ENCODE measurements around the gene SLC38A11.

SLC38A11 gene

DNA sequence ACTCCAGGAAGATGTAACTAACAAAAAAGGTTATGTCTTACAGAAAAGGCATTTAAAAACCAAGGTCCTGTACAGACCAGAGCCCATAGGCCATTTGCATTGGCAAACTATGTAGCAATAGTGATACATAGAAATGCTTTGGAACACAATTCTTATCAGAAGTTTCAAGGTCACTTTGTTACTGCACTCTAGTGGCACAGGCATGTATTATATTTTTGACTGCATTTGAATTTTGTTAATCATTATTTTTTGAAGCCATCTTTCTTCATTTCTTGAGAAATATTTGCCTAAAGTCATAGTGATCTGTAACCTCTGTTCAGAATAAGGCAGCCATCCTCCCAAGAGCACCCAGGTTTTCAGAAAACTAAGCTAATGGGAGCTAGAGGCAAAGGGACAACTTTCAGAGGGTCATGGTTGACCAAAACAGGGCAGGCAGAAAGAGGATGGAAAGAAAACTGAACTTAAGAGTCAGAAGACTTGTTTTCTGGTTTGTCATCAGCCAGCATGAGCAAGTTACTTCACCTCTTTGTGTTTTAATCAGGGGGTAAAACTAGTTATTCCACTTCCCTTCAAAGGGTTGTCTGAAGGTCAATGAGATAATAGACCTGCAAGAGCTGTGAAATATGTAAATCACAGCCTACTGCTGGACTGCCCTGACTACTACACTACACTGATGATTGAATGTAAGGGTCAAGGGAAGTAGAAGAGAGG is 41.5 kb downstream of the SLC38A11 start:
- DNase-seq (ENCODE audit: low read depth), result no peak

DNA sequence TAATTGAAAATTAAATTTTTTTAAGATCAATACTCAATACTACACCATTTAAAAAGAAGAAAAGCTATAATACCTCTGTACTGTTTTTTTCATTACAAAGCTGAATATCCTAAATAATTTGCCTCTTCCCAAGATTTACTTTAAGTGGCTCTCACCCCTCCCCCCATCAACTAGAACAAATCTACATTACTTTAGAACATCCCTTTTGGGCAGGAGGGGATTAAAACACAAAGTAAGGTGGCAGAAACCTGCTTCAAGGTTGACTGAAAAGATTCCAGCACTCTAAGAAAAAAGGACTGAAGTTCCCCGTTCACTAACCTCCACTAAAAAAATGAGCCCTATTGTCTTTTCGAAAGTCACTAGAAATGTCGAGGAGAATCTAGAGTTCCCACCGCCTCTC is 42.3 kb downstream of the SLC38A11 start:
- DNase-seq (ENCODE audit: low read depth), result no peak

DNA sequence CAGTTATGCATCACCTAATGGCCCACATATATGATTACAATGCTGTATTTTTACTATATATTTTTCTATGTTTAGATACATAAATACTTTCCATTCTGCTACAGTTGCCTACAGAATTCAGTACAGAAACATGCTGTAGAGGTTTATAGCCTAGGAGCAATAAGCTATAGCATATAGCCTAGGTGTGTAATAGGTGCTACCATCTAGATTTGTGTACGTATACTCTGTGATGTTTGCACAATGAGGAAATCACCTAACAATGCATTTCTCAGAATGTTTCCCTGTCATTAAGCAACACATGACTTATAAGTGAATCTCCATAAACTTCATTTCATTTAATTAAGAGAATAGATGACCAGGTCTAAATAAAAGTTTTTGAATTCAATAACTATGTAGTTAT is 43.5 kb downstream of the SLC38A11 start:
- DNase-seq (ENCODE audit: low read depth), result no peak

DNA sequence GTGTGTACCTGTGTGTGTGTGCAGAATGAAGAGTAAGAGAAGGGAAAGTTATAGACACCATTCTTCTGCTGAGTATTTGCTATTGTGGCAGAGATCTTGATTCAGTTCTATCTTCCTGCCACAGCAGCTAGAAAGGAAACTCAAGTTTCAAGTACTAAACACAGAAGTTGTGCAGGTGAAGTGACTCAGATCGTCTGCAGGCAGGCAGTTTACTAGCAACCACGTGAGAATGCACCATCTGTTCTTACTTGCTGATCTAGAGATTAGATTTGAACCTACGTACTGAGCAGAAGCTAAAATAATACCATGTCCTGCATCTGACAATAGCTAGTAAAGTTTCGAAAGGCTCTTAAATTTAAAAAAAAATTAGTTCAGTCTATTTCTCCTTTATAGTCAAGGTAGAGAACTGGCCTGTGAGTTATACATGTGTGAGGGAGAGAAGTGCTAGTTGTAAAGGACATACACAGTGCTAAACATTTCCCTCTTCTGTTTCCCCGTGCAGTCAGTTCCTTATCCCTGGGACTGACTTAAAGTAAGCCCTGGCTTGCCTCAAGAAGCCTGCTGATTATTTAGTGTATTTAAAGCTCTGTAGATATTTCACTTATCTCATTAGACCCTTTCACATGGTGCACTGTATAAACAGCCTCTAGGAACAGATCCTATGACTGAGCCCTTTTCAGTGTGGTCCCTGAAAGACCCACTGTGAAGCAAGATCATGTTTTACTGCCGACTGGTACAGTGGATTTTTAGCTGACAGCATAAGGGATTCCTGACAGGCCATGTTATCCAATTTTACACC is 45.0 kb downstream of the SLC38A11 start:
- DNase-seq (ENCODE audit: low read depth), result no peak

DNA sequence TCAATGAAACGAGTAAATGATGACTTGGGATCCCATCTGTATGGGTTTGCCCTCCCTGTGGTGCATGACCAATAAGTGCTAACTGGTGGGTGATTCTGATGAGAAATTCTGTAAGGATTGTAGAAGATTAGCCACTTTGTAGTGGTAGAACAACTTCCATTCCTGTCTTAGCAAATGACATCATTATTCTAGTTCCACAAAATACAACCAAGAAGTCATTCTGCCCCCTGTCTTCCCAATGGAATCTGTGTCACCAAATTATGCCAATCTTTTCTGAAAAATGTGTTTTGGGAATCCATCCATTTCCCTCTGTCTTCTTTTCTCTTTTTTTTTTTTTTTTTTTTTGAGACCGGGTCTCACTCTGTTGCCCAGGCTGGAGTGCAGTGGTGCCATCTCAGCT is 48.4 kb downstream of the SLC38A11 start:
- DNase-seq (ENCODE audit: low read depth), result no peak

DNA sequence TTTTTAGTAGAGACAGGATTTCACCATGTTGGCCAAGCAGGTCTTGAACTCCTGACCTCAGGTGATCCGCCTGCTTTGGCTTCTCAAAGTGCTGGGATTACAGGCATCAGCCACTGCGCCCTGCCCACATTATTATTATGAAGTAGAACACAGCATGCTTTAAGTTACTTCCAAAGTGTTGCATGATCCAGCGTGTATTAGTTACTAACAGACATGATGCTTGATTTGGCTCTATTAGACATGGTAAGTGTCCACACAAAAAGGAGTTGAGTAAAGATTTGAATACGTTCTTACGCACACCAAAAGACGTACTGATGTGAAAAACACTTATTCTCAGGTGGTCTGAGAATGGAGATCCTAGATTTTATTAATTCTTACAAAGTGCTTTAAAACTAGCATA is 50.0 kb downstream of the SLC38A11 start:
- no peak for DNase-seq (ENCODE audit: low read depth)

DNA sequence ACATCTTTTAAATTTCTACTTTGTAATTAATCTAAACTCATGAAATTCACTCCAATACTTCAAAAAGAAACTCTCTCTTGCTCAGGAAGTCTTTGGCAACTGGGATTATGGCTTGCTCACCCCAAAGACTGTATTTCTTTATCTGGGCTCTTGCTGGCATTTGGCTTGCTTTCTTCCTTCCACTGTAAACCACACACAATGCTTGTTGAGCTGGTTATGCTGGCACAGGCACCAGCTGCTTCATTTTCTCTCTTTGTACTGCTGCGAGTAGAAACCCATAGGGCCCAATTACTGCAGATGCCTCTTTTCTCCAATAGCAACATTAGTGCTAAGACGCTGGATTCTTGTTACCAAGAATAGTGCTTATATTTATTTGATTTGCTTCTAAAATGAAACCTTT is 51.4 kb downstream of the SLC38A11 start:
- DNase-seq (ENCODE audit: low read depth), result no peak

DNA sequence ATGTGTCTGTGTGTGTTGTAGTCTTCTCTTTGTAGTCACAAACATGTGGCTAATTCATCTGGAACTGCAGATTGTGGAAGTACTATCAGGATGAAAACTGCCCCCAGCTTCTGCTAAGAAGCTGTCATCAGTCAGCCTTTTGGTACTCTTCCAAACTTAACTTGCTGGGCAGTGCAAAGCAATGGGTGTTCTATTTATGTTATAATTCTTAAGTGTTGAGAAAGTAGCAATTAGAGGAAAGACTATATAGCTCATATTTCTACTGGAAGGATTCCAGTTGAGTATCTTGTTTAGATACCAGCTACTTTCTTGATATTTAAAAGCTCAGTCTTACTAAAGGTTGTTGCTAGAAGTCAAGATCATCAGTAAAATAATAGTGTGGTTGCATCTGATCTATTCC is 52.1 kb downstream of the SLC38A11 start:
- no peak for DNase-seq (ENCODE audit: low read depth)

DNA sequence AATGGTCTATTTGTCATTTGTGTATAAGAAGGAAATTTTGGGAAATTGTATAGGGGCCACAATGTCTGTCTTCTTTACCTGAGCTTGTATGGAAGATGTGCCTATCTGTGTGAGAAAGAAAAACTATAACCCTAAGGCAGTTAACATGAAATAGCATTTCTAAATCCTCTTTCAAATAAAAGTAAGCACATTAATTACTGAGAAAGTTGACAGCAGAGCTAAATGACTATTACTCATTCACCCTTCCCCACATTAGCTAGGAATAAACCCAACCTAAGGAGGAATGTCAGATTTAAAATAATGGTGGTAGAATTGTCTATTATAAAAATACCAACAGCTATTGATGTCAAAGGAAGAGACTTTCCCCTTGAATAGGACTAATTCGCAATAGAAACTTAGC is 56.2 kb downstream of the SLC38A11 start:
- no peak for DNase-seq (ENCODE audit: low read depth)

DNA sequence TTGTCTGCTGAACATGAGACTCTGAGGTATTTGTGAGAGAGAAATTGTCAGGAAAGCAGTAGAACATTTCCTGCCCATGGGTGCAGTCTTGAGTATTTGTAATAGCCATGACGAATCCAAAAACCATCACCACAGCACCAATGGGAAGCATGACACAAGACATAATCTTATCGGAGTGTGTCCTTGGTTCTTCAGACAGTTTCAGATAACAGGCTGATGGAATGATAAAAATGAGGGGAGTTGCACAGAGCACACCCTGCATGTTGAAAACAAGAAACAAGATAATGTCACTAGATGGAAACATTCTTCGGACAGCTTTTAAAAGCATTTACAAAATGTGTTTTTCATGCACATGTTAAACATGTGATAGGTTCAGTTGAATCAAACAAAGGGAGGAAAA is 56.9 kb downstream of the SLC38A11 start:
- no peak for DNase-seq (ENCODE audit: low read depth)

DNA sequence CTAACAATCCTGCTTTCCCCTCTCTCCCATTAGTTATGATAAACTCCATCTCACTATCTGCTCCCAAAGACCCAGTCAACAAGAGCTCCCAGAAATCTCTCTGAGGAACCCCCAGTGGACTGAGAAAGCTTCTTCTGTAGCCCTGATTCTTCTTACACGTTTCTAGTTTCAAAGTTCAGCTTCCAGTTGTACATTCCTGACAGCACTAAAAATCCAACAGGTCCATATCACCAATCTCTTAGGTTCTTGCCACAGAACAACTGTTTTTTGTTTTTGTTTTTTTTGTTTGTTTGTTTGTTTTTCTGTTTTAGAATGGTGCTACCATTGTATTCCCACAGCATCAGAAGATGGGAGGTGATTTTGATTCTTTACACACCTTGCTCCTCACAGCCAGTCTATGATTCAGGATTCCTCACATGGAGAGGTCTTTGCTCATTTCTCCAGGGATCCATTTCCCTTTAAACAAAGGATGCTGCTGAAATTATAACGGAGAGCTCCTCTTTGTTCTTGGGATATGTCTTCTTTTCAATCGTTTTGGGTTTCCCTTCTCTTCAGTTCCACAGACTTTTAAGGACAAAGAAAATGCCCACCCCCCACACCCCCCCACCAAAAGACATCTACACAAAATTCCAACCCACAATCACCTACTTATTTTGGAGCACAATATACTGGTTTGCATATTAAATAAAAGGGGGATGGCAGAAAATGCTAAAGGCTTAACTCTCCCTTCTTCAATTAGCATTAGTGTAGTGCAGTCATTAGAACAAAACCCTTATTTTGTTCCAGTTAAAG is 57.7 kb downstream of the SLC38A11 start:
- DNase-seq (ENCODE audit: low read depth), result no peak

DNA sequence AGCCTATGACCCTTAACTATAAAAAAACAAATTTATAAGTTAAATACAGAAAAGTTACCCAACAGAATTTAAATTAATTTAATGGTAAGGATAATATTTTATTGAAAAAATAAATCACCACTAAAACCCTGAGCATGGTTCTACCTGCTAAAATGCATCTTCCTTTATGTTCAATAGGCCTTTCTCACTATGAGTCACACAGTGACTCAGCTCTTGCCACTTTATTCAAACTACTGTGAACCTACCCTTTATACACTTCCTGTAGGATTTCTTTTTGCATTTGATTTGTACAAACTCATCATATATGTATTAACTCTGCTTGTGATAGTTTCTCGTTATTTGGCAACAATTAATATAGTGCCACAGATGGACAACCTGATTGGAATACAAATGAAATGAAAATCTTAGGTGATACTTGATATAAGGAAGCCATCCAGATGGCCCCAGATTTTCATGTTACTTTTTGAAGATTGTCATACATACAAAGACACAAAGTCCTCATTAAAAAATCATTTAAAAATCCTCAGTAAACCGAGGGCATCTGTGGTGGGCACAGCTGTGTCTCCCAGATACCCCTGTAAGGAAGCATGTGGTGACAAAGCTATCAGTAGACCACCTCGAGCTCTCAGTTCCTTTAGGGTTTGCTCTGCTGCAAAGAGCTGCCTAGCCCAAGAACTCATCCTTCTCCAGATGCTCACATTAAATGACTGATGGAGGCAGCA is 58.5 kb downstream of the SLC38A11 start:
- DNase-seq (ENCODE audit: low read depth), result no peak

DNA sequence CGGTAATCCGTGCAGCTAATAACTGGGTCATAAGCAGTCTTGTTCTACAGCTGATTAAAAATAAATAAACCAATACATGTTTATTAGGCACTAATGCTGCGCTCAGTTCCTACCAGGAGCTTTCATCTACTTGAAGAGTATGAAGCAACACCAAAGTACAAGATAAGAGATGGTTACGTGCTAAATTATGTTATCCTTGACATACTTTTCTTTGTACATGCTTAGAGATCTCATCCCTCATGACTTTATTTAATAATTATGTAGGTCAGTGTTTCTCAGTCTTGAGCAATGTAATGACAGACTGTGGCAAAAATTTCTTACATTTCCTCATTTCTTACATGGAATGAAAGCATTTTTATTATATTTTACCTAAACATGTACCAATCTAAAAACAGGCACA is 59.1 kb downstream of the SLC38A11 start:
- DNase-seq (ENCODE audit: low read depth), result no peak

DNA sequence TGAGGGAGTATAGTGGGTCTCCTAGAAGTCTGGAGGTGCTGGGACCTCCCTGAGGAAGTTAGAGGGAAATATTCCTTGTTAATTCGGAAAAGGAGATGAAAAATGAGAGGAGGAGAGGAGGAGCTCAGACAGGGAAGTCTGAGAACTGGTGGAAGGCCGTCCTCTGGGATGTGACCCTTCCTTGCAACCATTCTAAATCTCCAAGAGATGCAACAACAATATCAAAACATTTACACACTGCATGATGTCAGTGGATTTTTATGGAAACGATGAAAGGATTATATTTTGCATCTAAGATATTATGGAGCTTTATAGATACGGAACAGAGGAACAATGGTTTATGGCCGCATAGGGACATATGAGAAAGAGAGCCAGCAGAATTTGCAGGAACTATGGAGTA is 63.9 kb downstream of the SLC38A11 start:
- no peak for DNase-seq (ENCODE audit: low read depth)

DNA sequence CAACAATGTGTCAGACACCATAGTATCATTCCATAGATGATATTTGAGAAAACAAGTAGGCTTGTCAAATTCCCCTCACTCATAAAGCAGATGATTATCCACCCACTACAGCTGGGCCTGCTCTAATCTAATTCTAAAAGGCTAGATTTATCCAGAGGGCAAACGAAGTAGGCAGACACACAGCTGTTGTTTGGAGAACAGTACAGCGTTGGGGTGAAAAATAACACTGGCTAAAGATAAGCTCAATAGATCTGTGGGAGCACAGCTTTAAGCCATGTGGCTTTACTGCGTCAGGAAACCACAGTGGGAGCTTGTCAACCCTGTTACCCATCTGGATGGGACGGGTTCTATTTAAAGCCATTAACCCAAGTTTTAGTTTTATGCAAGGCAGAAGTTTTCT is 64.8 kb downstream of the SLC38A11 start:
- no peak for DNase-seq (ENCODE audit: low read depth)

DNA sequence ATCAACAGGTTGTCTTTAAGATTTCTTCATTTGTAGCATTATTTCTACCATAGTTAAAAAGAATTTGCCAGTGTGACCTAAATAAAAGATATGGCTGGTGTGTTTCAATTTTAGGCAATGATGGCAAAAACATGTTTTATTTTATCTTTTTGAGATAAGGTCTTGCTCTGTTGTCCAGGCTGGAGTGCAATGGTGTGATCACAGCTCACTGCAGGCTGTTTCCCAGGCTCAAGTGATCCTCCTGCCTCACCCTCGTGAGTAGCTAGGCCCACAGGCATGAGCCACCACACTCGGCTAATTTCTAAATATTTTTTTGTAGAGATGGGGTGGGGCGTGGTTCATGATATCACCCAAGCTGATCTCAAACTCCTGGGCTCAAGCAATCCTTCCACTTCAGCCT is 66.7 kb downstream of the SLC38A11 start:
- DNase-seq (ENCODE audit: low read depth), result no peak

DNA sequence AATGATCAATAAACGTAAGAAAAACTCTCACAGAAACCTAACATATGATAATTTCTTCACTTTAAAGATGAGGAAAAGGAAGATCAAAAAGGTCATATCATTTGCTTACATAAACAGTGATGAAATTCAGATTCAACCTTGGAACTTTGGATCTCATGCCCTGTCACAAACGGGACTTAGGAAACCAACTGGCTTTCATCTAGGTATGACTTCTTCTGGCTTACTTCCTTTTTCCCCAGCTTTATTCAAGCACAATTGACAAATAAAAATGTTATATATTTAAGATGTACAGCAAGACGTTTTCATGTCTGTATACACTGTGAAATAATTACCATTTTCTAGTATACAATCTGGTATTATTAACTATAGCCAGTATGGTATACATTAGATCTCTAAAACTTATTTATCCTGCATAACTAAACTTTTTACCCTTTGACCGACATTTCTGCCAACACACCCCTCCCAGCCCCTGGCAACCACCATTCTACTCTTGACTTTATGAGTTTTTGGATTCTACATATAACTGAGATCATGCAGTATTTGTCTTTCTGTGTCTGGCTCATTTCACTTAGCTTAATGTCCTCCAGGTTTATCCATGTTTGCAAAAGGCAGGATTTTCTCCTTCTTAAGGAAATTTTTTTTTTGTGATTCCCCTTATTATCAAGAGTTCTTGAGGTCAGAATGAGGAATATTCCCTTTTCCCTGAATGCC is 67.7 kb downstream of the SLC38A11 start:
- no peak for DNase-seq (ENCODE audit: low read depth)

DNA sequence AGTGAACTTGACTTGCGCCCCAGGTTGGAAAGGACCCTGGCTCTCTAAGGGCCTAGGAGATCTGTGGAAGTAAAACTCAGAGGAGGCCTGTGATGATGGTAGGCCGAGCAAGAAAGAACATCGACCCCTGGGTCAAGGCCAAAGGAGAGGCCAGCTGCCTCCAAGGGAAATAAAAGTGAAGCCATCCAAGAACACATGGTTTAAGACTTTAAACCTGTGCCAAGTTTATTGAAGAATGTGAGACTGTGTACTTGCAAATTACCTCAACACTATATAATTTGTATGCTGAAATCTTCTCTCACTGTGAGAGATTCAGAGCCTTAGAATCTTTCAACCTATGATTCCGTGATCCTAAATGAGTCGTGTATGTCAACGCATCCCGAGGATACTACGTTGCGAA is 73.0 kb downstream of the SLC38A11 start:
- no peak for DNase-seq (ENCODE audit: low read depth)

DNA sequence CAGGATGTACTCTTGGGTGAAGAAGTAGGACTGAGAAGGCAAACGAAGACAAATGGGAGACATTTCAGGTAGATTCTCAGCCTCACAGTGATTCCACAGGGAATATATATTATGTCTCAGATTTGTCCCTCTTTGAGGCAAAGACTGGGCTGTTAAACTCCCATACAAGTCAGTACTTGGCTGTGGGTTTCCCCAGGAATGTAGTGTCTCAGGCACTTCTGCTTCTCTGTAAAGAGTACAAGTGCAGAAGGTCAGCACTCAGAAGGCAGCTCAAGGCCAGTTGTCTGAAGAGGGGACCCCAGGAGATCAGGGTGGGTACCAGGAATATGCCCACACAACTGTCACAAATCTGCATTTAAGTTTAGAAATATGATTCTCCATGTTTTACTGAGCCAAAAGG is 73.8 kb downstream of the SLC38A11 start:
- no peak for DNase-seq (ENCODE audit: low read depth)

DNA sequence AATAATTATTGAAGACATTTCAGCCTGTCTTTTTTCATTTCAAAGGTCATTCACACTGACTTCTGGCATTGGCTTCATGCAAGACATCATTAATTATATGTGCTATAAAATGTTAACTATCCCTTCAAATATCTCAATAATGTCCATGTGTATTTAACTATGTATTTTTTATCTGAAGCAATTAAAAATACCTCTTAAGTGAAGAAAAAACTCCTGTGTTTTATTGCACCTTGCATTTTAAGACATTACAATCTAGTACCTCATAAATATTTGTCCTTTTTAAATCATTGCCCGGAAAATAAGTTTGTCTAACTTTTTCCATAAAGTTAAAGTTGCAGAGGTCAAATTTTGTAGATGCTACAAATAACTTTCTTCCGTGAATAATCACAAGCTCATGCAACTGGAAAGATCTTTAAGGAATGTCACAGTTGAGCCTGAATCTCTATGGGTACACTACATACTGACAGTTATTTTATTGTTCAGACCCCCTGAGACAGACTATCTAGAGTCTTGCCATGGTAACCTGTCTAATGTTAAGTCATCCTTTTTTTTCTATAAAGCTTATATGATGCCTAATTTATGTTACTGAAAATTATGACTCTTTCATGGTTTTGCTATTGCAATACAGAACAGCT is 75.3 kb downstream of the SLC38A11 start:
- DNase-seq (ENCODE audit: low read depth), result no peak

DNA sequence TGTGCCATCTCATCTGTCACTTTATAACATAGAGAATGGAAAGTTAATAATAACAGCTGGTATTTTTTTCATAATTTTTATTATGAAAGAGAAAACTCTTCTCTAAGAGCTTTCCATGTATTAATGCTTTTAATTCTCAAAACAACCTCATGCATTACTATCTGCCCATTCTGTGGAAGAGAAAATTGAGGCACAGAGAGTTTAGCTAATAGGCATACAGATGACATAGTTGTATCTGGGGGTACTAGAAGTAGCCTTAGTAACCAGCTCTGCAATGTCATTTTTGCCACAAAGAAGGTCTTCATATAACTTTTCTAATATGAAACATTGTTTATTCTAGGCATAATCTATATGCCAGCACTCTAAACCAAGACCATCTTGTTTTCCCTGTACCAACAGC is 77.4 kb downstream of the SLC38A11 start:
- no peak for DNase-seq (ENCODE audit: low read depth)
